Peyer's patch (tissue), 4 donors: ENCODE data around the gene CENPX. TPM values are rescaled to one million over a fixed set of nuclear protein-coding genes. Genes with fewer than 3 reads are reported as not detected.

ENCODE experiments used
- DNase-seq, 3 donors: peaks; one replicate each; pipeline ENCODE4 v3.0.0-alpha.2; 2017 to 2019
- H3K27ac ChIP-seq, 4 donors: fragments of 200-600 bp; sonication (generic); one replicate each; pipeline ENCODE4 v1.5.1; 2016 to 2019
- H3K27me3 ChIP-seq, 2 donors: fragments of 200-600 bp; sonication (generic); one replicate each; pipeline ENCODE4 v1.5.1; 2019
- H3K36me3 ChIP-seq, 3 donors: fragments of 200-600 bp; sonication (generic); one replicate each; pipeline ENCODE4 v1.5.1; 2016 to 2019
- H3K4me1 ChIP-seq, 4 donors: fragments of 200-600 bp; sonication (generic); one replicate each; pipeline ENCODE4 v1.5.1; 2016 to 2019
- H3K4me3 ChIP-seq, 4 donors: fragments of 200-600 bp; sonication (generic); 1 replicate in 3 of 4; 2 replicates in 1 of 4; pipeline ENCODE4 v1.5.1; 2016 to 2019; ENCODE audit warnings: mild to moderate bottlenecking in 1 of 4
- H3K9me3 ChIP-seq, 4 donors: fragments of 200-600 bp; sonication (generic); one replicate each; pipeline ENCODE4 v1.5.1; 2016 to 2019; ENCODE audit warnings: mild to moderate bottlenecking in 1 of 4
- CTCF ChIP-seq, 6 experiments: fragments of 450-650 bp in 4 of 6; fragments of 200-600 bp in 2 of 6; sonication (generic) in 1 of 6; IDR thresholded peaks; one replicate each; pipeline ENCODE4 v1.5.1; 2017 to 2019; ENCODE audit warnings: antibody characterized with exemption in 6 of 6, mild to moderate bottlenecking in 3 of 6, moderate library complexity in 1 of 6
- POLR2A ChIP-seq, 2 donors: fragments of 450-650 bp; IDR thresholded peaks; one replicate each; pipeline ENCODE4 v1.5.1; 2017; ENCODE audit warnings: antibody characterized with exemption in 2 of 2, mild to moderate bottlenecking in 2 of 2, moderate library complexity in 2 of 2
- total RNA-seq, 4 donors: library from RNA; depleted of rRNA; stranded (reverse); fragments of >200 nt; gene quantifications; one replicate each; pipeline ENCODE4 v1.1.0, GENCODE V29; 2016

The CENPX gene
- total RNA-seq, 4 donors from 2014 or later: 49.1 to 123 (median 91.8) TPM

GRCh38 chr17:82047914-82048570, 25.4 kb upstream of the CENPX start:
- H3K4me3 ChIP-seq: no peak overlapping the region
- no peaks in the 10 kb centered on the region for H3K9me3 ChIP-seq
- no peak overlapping the region for H3K27ac ChIP-seq
- peaks cover 0 to 21% (median 20%) of the 10 kb centered on the region in 4 donors for H3K4me1 ChIP-seq
- no peak for DNase-seq
- H3K27me3 ChIP-seq: no peaks in the 10 kb centered on the region
- TF ChIP-seq POLR2A (IDR thresholded peaks at IDR 0.05): no peak
- TF ChIP-seq CTCF (IDR thresholded peaks at IDR 0.05): no peak
- H3K36me3 ChIP-seq: peaks cover 0 to 31% (median 0%) of the 10 kb centered on the region in 3 donors

GRCh38 chr17:82047379-82047778, 24.7 kb upstream of the CENPX start:
- H3K27me3 ChIP-seq: no peaks in the 10 kb centered on the region
- H3K4me1 ChIP-seq: peaks cover 0 to 15% (median 14%) of the 10 kb centered on the region in 4 donors
- H3K36me3 ChIP-seq: peaks cover 0 to 31% (median 0%) of the 10 kb centered on the region in 3 donors
- H3K27ac ChIP-seq: no peak overlapping the region
- H3K9me3 ChIP-seq: no peaks in the 10 kb centered on the region
- TF ChIP-seq POLR2A (IDR thresholded peaks at IDR 0.05): no peak
- no peak overlapping the region for H3K4me3 ChIP-seq
- no peak for DNase-seq

- H3K4me3 ChIP-seq: no peak overlapping the region
- H3K36me3 ChIP-seq: peaks cover 0 to 31% (median 0%) of the 10 kb centered on the region in 3 donors
- DNase-seq: no peak
- TF ChIP-seq CTCF (IDR thresholded peaks at IDR 0.05): no peak
- TF ChIP-seq POLR2A (IDR thresholded peaks at IDR 0.05): no peak
- H3K9me3 ChIP-seq: no peaks in the 10 kb centered on the region
- no peak overlapping the region for H3K27ac ChIP-seq
- peaks cover 0 to 12% (median 11%) of the 10 kb centered on the region in 4 donors for H3K4me1 ChIP-seq
- no peaks in the 10 kb centered on the region for H3K27me3 ChIP-seq
Observed at GRCh38 chr17:82046903-82047302, 24.2 kb upstream of the CENPX start.

- H3K9me3 ChIP-seq: no peaks in the 10 kb centered on the region
- no peaks in the 10 kb centered on the region for H3K27me3 ChIP-seq
- DNase-seq: no peak
- TF ChIP-seq POLR2A (IDR thresholded peaks at IDR 0.05) (no peak), CTCF (IDR thresholded peaks at IDR 0.05) (no peak)
- peaks cover 0 to 31% (median 0%) of the 10 kb centered on the region in 3 donors for H3K36me3 ChIP-seq
- no peak overlapping the region for H3K27ac ChIP-seq
- H3K4me3 ChIP-seq: no peak overlapping the region
- peaks cover 0 to 11% (median 8%) of the 10 kb centered on the region in 4 donors for H3K4me1 ChIP-seq
Observed at GRCh38 chr17:82045936-82046484, 23.3 kb upstream of the CENPX start.

- Histone ChIP-seq H3K4me3 (no peak overlapping the region), H3K36me3 (peaks cover 0 to 12% (median 0%) of the 10 kb centered on the region in 3 donors), H3K9me3 (no peaks in the 10 kb centered on the region), H3K27me3 (no peaks in the 10 kb centered on the region), H3K27ac (no peak overlapping the region), H3K4me1 (no peaks in the 10 kb centered on the region)
- DNase-seq: no peak
- no peak for TF ChIP-seq POLR2A (IDR thresholded peaks at IDR 0.05)
- TF ChIP-seq CTCF (IDR thresholded peaks at IDR 0.05): no peak
Observed at GRCh38 chr17:82043507-82043906, 20.8 kb upstream of the CENPX start.

GRCh38 chr17:82042649-82043048, 20.0 kb upstream of the CENPX start:
- H3K4me1 ChIP-seq: peaks cover 0 to 3% (median 2%) of the 10 kb centered on the region in 4 donors
- H3K27me3 ChIP-seq: no peaks in the 10 kb centered on the region
- no peaks in the 10 kb centered on the region for H3K9me3 ChIP-seq
- H3K36me3 ChIP-seq: peaks cover 0 to 5% (median 0%) of the 10 kb centered on the region in 3 donors
- TF ChIP-seq POLR2A (IDR thresholded peaks at IDR 0.05): no peak
- no peak for TF ChIP-seq CTCF (IDR thresholded peaks at IDR 0.05)
- DNase-seq: no peak
- H3K4me3 ChIP-seq: no peak overlapping the region
- no peak overlapping the region for H3K27ac ChIP-seq
